Measurements from ENCODE around the gene ASXL1.

The ASXL1 gene

GRCh38 chr20:32442630-32443373, 84.7 kb downstream of the ASXL1 start:
- DNase-seq, result no peak
- Histone ChIP-seq H3K4me3 (ENCODE audit: low read depth, low read length) (no peak overlapping the region), H3K27ac (no peak overlapping the region), H3K27me3 (replicated peaks) (no peaks in the 10 kb centered on the region), H3K36me3 (replicated peaks) (peaks cover 71% of the 10 kb centered on the region)
- in situ Hi-C loops (cut with HindIII; ENCODE audit: low pct_ligation_motif_present, low sequenced_read_pairs), result no loop called here
- no peak for TF ChIP-seq CTCF (IDR thresholded peaks at IDR 0.05; ENCODE audit: low read depth, low read length, missing control alignments)

DNA sequence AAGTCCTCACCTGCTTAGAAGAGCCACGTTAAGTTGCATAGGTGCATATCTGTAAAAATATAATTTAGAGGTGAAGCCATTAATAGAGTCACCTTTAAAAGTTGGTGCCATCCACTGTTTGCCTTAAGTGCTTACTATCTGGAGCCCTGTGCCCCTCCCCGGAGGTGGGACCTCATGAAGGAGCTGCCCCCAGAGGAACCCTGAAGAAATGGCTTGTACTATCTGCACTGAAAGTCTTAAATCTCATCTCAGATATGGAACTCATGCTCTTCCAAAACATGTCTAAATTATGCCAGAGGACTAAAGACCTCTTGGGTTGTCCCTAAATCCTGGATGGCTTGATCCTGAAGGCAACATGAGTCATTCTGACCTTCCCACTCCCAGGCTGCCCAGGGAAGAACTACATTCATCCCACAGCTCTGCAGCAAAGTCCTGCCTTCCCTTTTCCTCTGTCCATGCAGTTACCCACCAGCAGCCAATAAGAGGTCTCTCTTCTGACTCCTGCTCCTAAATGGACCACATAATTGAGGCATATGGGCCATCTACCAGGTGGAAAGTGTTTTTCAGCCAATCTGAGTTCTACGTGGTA, 85.3 kb downstream of the ASXL1 start:
- TF ChIP-seq CTCF (IDR thresholded peaks at IDR 0.05; ENCODE audit: low read depth, low read length, missing control alignments), result no peak
- Histone ChIP-seq H3K27me3 (replicated peaks) (no peaks in the 10 kb centered on the region), H3K27ac (no peak overlapping the region), H3K36me3 (replicated peaks) (peaks cover 71% of the 10 kb centered on the region), H3K4me3 (ENCODE audit: low read depth, low read length) (no peak overlapping the region)
- DNase-seq, result no peak
- in situ Hi-C loops (cut with HindIII; ENCODE audit: low pct_ligation_motif_present, low sequenced_read_pairs), result no loop called here

GRCh38 chr20:32444474-32445220, 86.5 kb downstream of the ASXL1 start:
- Histone ChIP-seq H3K27ac (no peak overlapping the region), H3K36me3 (replicated peaks) (peaks cover 75% of the 10 kb centered on the region), H3K27me3 (replicated peaks) (no peaks in the 10 kb centered on the region), H3K4me3 (ENCODE audit: low read depth, low read length) (no peak overlapping the region)
- in situ Hi-C loops (cut with HindIII; ENCODE audit: low pct_ligation_motif_present, low sequenced_read_pairs), result no loop called here
- no peak for TF ChIP-seq CTCF (IDR thresholded peaks at IDR 0.05; ENCODE audit: low read depth, low read length, missing control alignments)
- no peak for DNase-seq

GRCh38 chr20:32445539-32446273, 87.6 kb downstream of the ASXL1 start:
- DNase-seq, result no peak
- Histone ChIP-seq H3K27me3 (replicated peaks) (no peaks in the 10 kb centered on the region), H3K27ac (no peak overlapping the region), H3K36me3 (replicated peaks) (peaks cover 77% of the 10 kb centered on the region), H3K4me3 (ENCODE audit: low read depth, low read length) (no peak overlapping the region)
- TF ChIP-seq CTCF (IDR thresholded peaks at IDR 0.05; ENCODE audit: low read depth, low read length, missing control alignments), result no peak
- in situ Hi-C loops (cut with HindIII; ENCODE audit: low pct_ligation_motif_present, low sequenced_read_pairs), result no loop called here

GRCh38 chr20:32446301-32447100, 88.4 kb downstream of the ASXL1 start:
- Histone ChIP-seq H3K27me3 (replicated peaks) (no peaks in the 10 kb centered on the region), H3K4me3 (ENCODE audit: low read depth, low read length) (no peak overlapping the region), H3K36me3 (replicated peaks) (peaks cover 81% of the 10 kb centered on the region), H3K27ac (no peak overlapping the region)
- no peak for TF ChIP-seq CTCF (IDR thresholded peaks at IDR 0.05; ENCODE audit: low read depth, low read length, missing control alignments)
- in situ Hi-C loops (cut with HindIII; ENCODE audit: low pct_ligation_motif_present, low sequenced_read_pairs), result no loop called here
- no peak for DNase-seq
